ENCODE measurements around the gene REXO4.
A peak's percentile ranks its signal among the peaks of the same experiment; 100 is the strongest.

Gene REXO4, protein sequence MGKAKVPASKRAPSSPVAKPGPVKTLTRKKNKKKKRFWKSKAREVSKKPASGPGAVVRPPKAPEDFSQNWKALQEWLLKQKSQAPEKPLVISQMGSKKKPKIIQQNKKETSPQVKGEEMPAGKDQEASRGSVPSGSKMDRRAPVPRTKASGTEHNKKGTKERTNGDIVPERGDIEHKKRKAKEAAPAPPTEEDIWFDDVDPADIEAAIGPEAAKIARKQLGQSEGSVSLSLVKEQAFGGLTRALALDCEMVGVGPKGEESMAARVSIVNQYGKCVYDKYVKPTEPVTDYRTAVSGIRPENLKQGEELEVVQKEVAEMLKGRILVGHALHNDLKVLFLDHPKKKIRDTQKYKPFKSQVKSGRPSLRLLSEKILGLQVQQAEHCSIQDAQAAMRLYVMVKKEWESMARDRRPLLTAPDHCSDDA

DNA sequence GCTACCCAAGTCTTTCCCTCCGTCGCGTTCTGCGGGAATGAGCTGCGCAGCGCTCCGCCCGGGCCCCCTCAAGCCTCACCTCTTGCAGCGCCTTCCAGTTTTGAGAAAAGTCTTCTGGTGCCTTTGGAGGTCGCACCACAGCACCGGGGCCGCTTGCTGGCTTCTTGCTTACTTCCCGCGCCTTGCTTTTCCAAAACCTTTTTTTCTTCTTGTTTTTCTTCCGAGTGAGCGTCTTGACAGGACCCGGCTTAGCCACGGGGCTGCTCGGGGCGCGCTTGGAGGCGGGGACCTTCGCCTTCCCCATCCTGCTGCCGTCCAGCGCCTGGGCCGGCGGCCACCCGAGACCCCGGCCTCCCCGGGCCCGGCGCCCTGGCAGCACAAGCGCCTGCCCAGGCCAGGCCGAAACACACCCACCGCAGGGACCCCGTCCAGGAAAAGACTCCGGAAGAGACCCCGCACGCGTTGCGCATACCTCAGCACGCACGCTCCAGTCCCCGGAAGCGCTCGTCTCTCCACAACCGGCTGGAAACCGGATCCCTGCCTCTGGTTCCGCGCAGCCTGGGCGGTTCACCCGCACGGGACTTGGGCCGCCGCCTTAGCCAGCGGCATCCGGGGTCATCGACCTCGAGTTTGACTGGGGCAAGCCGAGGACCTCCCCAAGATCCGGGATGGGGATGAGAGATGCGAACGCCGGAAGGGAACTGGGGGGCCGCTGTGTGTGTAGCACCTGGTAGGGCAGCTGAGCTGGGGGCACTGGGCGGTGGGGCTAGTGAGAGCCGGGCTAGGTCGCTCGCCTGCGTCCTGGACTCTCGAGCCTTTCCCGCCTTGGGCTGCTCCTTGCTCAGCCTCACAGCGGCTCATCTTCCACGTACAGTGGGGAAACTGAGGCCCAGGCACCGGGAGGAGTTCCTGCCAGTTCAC is at the start of gene REXO4:
TSS of gene REXO4 (minus strand) at position 470 of the 921 bp plus-strand sequence. CDS start at position 304, 166 bp downstream.
- H3K27ac ChIP-seq (ENCODE audit: low read depth, low read length), result peak within 1 kb of the TSS; percentile 85
- H3K4me1 ChIP-seq (ENCODE audit: insufficient read depth, low read length), result peaks cover 13% of the 10 kb centered on the region
- peaks cover 16% of the 10 kb centered on the region for H3K36me3 ChIP-seq (ENCODE audit: insufficient read depth, low read length)
- no peaks in the 10 kb centered on the region for H3K9me3 ChIP-seq (ENCODE audit: low read length)
- H3K27me3 ChIP-seq (ENCODE audit: control insufficient read depth in 1 of 2, insufficient read depth in 2 of 2, low read length in 2 of 2), result no peaks in the 10 kb centered on the region
- H3K9ac ChIP-seq (ENCODE audit: low read length), result peak within 1 kb of the TSS; percentile 61
- peak within 1 kb of the TSS; percentile 72 to 85 for H3K4me3 ChIP-seq (ENCODE audit: low read depth in 1 of 2, low read length in 2 of 2)

GRCh38 chr9:133467101-133467500 is 49.3 kb upstream of the REXO4 start:
- H3K9me3 ChIP-seq (ENCODE audit: low read length), result no peaks in the 10 kb centered on the region
- no peaks in the 10 kb centered on the region for H3K36me3 ChIP-seq (ENCODE audit: insufficient read depth, low read length)
- H3K9ac ChIP-seq (ENCODE audit: low read length), result no peak overlapping the region
- H3K27ac ChIP-seq (ENCODE audit: low read depth, low read length), result no peak overlapping the region
- no peak overlapping the region for H3K4me3 ChIP-seq (ENCODE audit: low read depth in 1 of 2, low read length in 2 of 2)
- H3K4me1 ChIP-seq (ENCODE audit: insufficient read depth, low read length), result no peaks in the 10 kb centered on the region
- H3K27me3 ChIP-seq (ENCODE audit: control insufficient read depth in 1 of 2, insufficient read depth in 2 of 2, low read length in 2 of 2), result no peaks in the 10 kb centered on the region

DNA sequence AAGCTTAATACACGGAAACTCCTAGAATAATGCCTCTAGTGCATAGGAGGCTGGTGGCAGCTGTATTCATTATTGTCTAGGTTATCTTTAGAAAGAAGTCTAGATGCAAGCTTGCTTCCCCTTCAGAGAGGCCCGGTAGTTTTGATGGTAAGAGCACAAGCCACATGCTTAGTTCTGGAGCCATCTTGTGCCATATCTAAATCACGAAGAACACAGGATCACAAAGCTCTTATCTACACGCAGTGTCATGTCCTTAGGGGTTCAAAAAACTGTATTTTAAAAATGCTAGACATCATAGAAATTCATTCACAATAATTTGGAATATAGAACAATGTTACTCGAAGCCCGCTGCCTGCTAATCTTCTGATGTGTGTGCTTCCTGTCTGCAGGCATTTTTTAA is 48.2 kb upstream of the REXO4 start:
- Histone ChIP-seq H3K27ac (ENCODE audit: low read depth, low read length) (no peak overlapping the region), H3K36me3 (ENCODE audit: insufficient read depth, low read length) (no peaks in the 10 kb centered on the region), H3K4me3 (ENCODE audit: low read depth in 1 of 2, low read length in 2 of 2) (no peak overlapping the region), H3K9ac (ENCODE audit: low read length) (no peak overlapping the region), H3K27me3 (ENCODE audit: control insufficient read depth in 1 of 2, insufficient read depth in 2 of 2, low read length in 2 of 2) (no peaks in the 10 kb centered on the region), H3K4me1 (ENCODE audit: insufficient read depth, low read length) (peaks cover 4% of the 10 kb centered on the region), H3K9me3 (ENCODE audit: low read length) (no peaks in the 10 kb centered on the region)

- Histone ChIP-seq H3K9ac (ENCODE audit: low read length) (no peak overlapping the region), H3K36me3 (ENCODE audit: insufficient read depth, low read length) (no peaks in the 10 kb centered on the region), H3K4me3 (ENCODE audit: low read depth in 1 of 2, low read length in 2 of 2) (no peak overlapping the region), H3K4me1 (ENCODE audit: insufficient read depth, low read length) (peaks cover 9% of the 10 kb centered on the region), H3K9me3 (ENCODE audit: low read length) (no peaks in the 10 kb centered on the region), H3K27ac (ENCODE audit: low read depth, low read length) (no peak overlapping the region), H3K27me3 (ENCODE audit: control insufficient read depth in 1 of 2, insufficient read depth in 2 of 2, low read length in 2 of 2) (no peaks in the 10 kb centered on the region)
Measured at GRCh38 chr9:133464638-133465037, 46.8 kb upstream of the REXO4 start.

DNA sequence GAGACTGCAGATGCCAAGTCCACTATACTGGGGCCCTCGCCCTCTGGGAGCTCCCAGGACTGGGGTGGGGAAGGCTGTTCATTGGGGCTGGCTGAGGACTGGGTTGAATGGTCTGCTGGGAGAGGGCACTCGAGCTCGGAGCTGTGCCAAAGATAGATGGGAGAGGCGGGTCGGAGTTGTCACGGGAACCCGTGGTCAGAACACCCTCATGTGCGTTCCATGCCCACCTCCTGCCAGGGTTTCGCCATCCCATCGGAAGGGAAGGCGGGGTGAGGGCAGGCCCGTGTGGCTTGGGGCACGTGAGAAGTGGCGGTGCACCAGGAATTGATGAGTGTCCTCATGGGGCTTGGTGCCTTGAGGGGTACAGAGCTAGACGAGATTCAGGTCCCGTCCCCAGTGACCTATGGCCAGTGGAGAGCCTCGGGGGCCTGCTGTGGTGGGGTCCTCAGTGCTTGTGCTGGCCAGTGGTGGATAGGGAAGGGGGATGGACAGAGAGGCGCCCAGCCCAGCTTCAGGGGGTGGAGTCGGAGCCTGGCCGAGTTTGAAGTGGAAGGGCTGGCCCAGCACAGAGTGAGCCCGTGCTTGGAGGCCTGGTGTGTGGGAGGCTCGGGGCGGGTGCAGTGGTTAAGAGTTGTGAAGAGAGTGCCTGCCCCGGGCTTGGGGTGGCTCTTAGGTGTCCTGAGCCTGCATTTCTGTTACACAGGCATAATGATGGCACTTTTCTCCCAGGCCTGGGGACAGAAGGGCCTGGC is 46.2 kb upstream of the REXO4 start:
- no peak overlapping the region for H3K9ac ChIP-seq (ENCODE audit: low read length)

DNA sequence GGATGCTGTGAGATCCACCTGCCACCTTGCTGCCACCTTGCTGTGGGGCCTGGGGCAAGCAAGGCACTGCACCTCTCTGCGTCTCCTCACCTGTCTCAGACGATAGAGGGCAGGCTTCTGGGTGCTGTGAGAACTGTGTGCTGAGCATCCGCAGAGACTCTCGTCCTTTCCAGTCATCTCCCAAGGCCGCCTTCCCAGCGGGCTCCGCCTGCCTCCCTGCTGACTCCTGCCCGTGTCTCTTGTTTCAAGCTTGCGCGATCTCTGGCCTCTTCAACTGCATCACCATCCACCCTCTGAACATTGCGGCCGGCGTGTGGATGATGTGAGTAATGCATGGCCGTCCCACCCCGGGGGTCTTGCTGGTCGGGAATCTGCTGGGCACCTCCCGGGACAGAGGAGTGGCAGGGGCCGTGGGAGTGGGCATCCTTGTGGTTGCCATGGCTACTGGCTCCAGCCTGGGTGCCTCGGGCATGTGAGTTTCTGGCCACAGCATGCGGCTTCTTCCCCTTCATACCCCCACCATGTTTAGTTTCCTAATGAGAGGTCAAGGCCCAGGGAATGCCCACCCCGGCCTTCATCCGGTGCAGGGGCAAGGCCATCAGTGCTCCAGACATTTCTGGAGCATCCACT is 45.5 kb upstream of the REXO4 start:
- no peak overlapping the region for H3K27ac ChIP-seq (ENCODE audit: low read depth, low read length)
- H3K9me3 ChIP-seq (ENCODE audit: low read length), result no peaks in the 10 kb centered on the region
- no peaks in the 10 kb centered on the region for H3K36me3 ChIP-seq (ENCODE audit: insufficient read depth, low read length)
- H3K9ac ChIP-seq (ENCODE audit: low read length), result no peak overlapping the region
- H3K4me1 ChIP-seq (ENCODE audit: insufficient read depth, low read length), result peaks cover 16% of the 10 kb centered on the region
- H3K4me3 ChIP-seq (ENCODE audit: low read depth in 1 of 2, low read length in 2 of 2), result no peak overlapping the region
- no peaks in the 10 kb centered on the region for H3K27me3 ChIP-seq (ENCODE audit: control insufficient read depth in 1 of 2, insufficient read depth in 2 of 2, low read length in 2 of 2)

More for the DNA sequence above, 46.2 kb upstream of the REXO4 start:
- Histone ChIP-seq H3K4me3 (ENCODE audit: low read depth in 1 of 2, low read length in 2 of 2) (no peak overlapping the region), H3K9me3 (ENCODE audit: low read length) (no peaks in the 10 kb centered on the region), H3K36me3 (ENCODE audit: insufficient read depth, low read length) (no peaks in the 10 kb centered on the region), H3K4me1 (ENCODE audit: insufficient read depth, low read length) (peaks cover 12% of the 10 kb centered on the region), H3K27ac (ENCODE audit: low read depth, low read length) (no peak overlapping the region), H3K27me3 (ENCODE audit: control insufficient read depth in 1 of 2, insufficient read depth in 2 of 2, low read length in 2 of 2) (no peaks in the 10 kb centered on the region)

- H3K4me3 ChIP-seq (ENCODE audit: low read depth in 1 of 2, low read length in 2 of 2), result no peak overlapping the region
- no peaks in the 10 kb centered on the region for H3K36me3 ChIP-seq (ENCODE audit: insufficient read depth, low read length)
- peaks cover 16% of the 10 kb centered on the region for H3K4me1 ChIP-seq (ENCODE audit: insufficient read depth, low read length)
- no peaks in the 10 kb centered on the region for H3K9me3 ChIP-seq (ENCODE audit: low read length)
- no peak overlapping the region for H3K27ac ChIP-seq (ENCODE audit: low read depth, low read length)
- no peaks in the 10 kb centered on the region for H3K27me3 ChIP-seq (ENCODE audit: control insufficient read depth in 1 of 2, insufficient read depth in 2 of 2, low read length in 2 of 2)
- no peak overlapping the region for H3K9ac ChIP-seq (ENCODE audit: low read length)
Measured at GRCh38 chr9:133461975-133462374, 44.2 kb upstream of the REXO4 start.

DNA sequence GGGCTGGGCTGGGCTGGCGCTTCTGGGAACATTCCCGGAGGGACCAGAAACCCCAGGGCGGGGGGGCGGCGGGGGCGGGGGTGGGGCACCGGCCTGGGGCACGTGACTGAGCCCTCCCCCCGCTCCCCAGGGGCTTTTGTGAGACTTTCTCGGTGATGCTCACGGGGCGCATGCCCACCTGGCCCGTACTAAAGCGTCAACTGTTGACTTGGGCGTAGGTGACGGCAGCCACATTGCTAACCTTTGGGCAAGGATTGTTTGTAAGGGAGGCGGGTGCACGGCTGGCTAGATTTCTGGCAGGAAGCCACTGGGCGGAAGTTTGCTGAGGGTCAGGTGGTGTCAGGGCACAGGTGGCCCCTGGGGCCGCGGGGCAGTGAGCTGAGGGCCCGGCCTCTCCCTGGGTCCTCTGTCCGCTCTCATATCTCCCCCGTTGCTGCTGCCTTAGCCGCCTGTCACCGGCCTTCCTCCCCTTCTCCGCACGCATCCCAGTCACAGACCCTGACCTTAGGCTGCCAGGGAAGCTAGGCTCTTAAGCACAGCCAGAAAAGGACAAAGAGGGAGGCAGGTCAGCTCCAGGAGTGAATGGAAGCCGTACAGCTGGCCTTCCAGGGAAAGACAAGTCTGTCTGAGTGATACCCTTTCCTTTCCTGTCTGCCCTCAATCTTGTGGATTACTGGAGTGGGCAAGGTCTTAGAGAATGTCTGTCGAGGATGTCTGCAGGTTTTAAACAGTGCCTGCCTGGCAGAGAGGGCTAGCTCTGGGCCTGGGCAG is 42.8 kb upstream of the REXO4 start:
- Histone ChIP-seq H3K27ac (ENCODE audit: low read depth, low read length) (peak overlapping the region; percentile 92), H3K36me3 (ENCODE audit: insufficient read depth, low read length) (no peaks in the 10 kb centered on the region)

GRCh38 chr9:133459476-133460404 is 41.9 kb upstream of the REXO4 start, which contains the start of gene CACFD1:
TSS of gene CACFD1 (plus strand) at chr9:133459978. CDS start at chr9:133460067, 89 bp downstream.
- Histone ChIP-seq H3K27me3 (ENCODE audit: control insufficient read depth in 1 of 2, insufficient read depth in 2 of 2, low read length in 2 of 2) (no peaks in the 10 kb centered on the region), H3K9ac (ENCODE audit: low read length) (peak within 1 kb of the TSS; percentile 61), H3K36me3 (ENCODE audit: insufficient read depth, low read length) (no peaks in the 10 kb centered on the region), H3K4me1 (ENCODE audit: insufficient read depth, low read length) (peaks cover 16% of the 10 kb centered on the region), H3K4me3 (ENCODE audit: low read depth in 1 of 2, low read length in 2 of 2) (peak within 1 kb of the TSS; percentile 65 to 73), H3K9me3 (ENCODE audit: low read length) (no peaks in the 10 kb centered on the region), H3K27ac (ENCODE audit: low read depth, low read length) (peak within 1 kb of the TSS; percentile 92)

More for the DNA sequence above, 42.8 kb upstream of the REXO4 start:
- peak overlapping the region; percentile 61 for H3K9ac ChIP-seq (ENCODE audit: low read length)
- peaks cover 16% of the 10 kb centered on the region for H3K4me1 ChIP-seq (ENCODE audit: insufficient read depth, low read length)
- H3K27me3 ChIP-seq (ENCODE audit: control insufficient read depth in 1 of 2, insufficient read depth in 2 of 2, low read length in 2 of 2), result no peaks in the 10 kb centered on the region
- peak overlapping the region; percentile 65 to 73 for H3K4me3 ChIP-seq (ENCODE audit: low read depth in 1 of 2, low read length in 2 of 2)
- H3K9me3 ChIP-seq (ENCODE audit: low read length), result no peaks in the 10 kb centered on the region
